Measurements from ENCODE around the gene BTN1A1.
"Not testable (repeated sequence)": the region's sequence is repeated elsewhere in the genome, so short reads cannot be mapped to it uniquely, and the experiment has no call there.

The BTN1A1 gene

GRCh38 chr6:26500102-26500501 is at the start of gene BTN1A1:
TSS of gene BTN1A1 (plus strand) at chr6:26500303. CDS start at chr6:26501287, 984 bp downstream.
- no peak for DNase-seq

DNA sequence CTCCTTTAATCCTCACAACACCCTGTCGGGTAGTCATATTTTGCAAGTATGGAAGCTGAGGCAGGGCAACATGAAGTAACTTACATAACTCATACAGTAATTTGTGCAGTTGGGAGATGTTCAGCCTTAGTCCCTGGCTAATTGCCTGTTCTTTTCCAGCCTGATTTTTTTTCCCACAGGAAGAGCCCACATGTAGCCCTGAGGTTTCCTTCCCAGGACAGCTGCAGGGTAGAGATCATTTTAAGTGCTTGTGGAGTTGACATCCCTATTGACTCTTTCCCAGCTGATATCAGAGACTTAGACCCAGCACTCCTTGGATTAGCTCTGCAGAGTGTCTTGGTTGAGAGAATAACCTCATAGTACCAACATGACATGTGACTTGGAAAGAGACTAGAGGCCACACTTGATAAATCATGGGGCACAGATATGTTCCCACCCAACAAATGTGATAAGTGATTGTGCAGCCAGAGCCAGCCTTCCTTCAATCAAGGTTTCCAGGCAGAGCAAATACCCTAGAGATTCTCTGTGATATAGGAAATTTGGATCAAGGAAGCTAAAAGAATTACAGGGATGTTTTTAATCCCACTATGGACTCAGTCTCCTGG is 47.4 kb upstream of the BTN1A1 start:
- DNase-seq: no peak

GRCh38 chr6:26454631-26455030 is 45.5 kb upstream of the BTN1A1 start:
- DNase-seq: no peak

DNA sequence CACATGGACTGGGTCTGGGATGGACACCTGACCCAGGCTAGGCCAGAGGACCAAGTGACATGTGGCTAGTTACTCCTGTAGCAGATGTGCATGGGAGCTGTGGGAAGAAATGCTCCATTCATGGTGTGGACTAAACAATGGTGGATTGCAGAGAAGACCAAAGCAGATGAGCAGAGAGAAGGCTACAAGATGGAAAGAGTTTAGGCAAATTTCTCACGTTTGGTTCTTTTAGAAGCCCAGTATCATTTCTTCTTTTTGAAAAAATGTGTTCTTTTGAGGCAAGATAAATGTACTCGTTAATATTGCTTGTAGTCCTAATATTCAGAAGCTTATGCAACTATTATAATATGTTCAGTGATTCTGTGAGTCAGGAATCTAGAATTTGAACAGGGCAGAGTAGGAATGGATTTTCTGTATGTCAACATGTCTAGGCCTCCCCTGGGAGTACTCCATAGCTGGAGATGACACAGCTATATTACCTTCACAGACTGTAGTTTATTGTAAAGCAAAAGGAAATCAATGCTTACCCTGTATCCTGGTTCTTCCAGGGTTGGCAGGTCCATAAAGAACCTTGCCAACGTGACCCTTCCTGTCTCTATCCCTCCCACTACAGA is 44.6 kb upstream of the BTN1A1 start:
- no peak for DNase-seq

GRCh38 chr6:26457264-26457805 is 42.8 kb upstream of the BTN1A1 start:
- no peak for DNase-seq

GRCh38 chr6:26457806-26458688 is 42.1 kb upstream of the BTN1A1 start, which contains the start of gene BTN2A1:
TSS of gene BTN2A1 (plus strand) at chr6:26457955. CDS start at chr6:26458637, 682 bp downstream.
- peak; percentile 42 to 62 for DNase-seq

GRCh38 chr6:26459023-26459810 is 40.9 kb upstream of the BTN1A1 start:
- DNase-seq: no peak

DNA sequence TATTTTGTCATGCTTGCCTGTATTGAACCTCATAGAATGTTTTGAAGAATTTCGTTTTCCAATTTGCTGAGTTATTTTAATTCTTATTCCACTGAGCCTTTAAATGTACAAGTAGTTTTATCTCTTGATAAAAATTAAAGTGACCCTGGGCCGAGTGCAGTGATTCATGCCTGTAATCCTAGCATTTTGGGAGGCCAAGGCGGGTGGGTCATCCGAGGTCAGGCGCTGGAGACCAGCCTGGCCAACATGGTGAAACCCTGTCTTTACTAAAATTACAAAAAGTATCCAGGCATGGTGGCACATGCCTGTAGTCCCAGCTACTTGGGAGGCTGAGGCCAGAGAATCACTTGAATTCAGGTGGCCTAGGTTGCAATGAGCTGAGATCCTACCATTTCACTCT is 38.8 kb upstream of the BTN1A1 start:
- not testable (repeated sequence) for DNase-seq

DNA sequence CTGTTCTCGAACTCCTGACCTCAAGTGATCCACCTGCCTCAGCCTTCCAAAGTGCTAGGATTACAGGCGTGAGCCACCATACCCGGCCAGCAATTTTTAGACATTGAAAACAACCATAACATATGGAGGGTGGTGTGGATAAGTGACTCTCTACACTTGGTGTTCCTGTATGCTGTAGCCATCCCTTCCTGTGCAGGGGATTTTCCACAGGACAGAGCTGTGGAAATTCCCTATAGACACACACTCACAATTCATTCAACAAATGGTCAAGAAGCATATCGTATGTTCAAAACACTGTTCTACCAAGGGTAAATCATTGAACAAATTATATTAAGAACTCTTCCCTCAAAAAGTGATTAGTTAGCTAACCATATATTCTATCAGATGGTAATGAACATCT is 36.1 kb upstream of the BTN1A1 start:
- no peak for DNase-seq

- DNase-seq: no peak
These were observed 35.5 kb upstream of the BTN1A1 start for GRCh38 chr6:26464416-26465131.

GRCh38 chr6:26465776-26466175 is 34.3 kb upstream of the BTN1A1 start:
- DNase-seq: no peak

- DNase-seq: no peak
These were observed 31.3 kb upstream of the BTN1A1 start for GRCh38 chr6:26468829-26469228.

GRCh38 chr6:26470643-26471042 is 29.5 kb upstream of the BTN1A1 start:
- DNase-seq: no peak

- no peak for DNase-seq
These were observed 28.1 kb upstream of the BTN1A1 start for GRCh38 chr6:26471970-26472369.

GRCh38 chr6:26472549-26473290 is 27.4 kb upstream of the BTN1A1 start:
- no peak for DNase-seq

DNA sequence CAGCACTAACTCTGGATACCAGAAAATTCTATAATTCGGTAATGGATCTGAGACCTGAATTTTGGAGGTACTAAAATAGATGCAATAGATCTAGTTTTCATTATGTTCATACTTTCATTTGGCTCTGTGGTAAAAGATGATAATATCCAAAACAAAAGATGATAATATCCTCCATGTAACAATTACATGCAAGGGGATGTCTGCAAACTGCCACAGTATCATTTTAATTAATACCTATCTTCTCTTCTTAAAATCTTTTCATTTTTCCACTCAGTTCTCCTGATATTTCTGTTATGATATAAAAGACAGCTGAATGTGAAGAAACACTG is 26.7 kb upstream of the BTN1A1 start:
- no peak for DNase-seq

GRCh38 chr6:26473758-26474438 is 26.2 kb upstream of the BTN1A1 start:
- DNase-seq: peak; percentile 59 to 84

DNA sequence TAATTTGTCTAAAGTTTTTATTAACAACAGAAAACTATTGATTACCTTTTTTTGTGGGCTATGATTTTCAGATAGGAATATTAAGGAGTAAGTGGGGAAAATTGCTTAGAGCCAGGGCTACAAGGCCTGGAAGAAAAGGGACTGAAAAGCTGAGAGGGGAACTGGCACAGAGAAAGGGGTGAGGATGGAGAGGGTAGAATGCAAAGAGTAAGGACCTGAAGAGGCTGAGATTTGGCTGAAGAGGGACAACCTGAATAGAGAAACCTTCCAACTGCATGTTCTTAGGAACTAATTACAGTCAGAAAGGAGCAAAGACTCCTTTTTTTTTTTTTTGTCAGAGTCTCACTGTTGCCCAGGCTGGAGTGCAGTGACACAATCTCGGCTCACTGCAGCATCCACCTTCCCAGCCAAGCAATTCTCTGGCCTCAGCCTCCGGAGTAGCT is 25.6 kb upstream of the BTN1A1 start:
- DNase-seq: no peak

DNA sequence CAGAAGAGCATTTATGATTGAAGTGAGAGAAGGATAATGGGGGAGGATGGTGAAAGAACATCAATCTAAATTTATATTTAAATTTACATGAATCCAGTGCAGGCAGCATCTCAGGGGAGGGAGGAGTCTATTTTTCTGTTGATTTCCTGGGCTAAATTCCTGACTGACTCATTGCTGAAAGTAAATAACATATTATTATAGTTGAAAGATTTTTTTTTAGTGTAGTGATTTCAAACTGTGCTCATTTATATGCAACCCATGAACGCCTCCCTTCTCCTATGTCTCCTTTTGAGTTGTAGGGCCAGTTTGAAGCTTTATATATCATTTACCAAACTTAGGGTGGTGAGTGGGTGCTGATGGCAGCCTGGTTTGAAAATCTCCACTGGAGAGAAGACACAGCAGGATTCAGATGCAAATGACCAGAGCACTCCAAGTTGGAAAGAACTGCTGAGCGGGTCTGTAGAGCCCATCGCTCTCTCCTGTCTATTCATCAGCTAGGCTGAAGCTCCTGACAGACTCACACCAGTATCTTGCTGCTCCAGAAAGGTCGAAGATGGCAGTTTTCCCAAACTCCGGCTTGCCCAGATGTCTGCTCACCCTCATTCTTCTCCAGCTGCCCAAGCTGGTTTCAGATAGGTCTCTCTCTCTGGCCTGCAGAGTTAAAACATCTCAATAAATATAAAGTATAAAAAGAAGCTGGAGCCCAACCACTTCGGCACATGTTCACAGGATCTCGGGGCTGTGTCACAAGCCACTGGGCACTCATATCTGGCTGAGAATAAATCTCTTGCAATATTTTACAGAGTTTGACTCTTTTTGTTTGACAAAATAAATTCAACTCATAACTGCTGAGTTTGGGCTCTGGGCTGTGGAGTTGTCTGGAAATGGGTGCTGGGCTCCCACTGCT is 24.0 kb upstream of the BTN1A1 start:
- no peak for DNase-seq

DNA sequence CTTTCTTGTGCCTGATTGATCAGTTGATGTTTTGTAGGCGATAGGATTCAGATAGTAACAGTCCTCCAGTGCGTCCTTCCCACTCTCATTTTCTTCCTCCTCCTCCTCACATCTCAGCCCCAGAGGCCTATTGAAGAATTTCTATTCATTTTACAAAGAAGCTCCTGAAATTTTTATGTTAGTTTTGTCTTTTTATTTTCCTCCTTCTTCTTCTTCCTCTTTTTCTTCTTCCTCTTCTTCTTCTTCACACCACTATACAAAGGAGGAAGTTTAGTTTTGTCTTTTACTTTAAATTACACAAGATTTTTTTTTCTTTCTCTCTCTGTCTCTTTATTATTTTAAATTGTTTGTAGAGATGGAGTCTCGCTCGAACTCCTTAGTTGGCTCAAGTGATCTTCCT is 23.2 kb upstream of the BTN1A1 start:
- DNase-seq: no peak

Data from stimulated activated CD4-positive, alpha-beta T cell treated with anti-CD3 and anti-CD28 coated beads, Interleukin-4, amount 100 ng/mL, for 4 hours (primary cell).